Panc1 (cell line): ENCODE data around the gene UBE2K. TPM values are rescaled to one million over a fixed set of nuclear protein-coding genes. Genes with fewer than 3 reads are reported as not detected.
A peak's percentile ranks its signal among the peaks of the same experiment; 100 is the strongest.

Experiments
- ATAC-seq: fragments of 200-7000 bp; cut with Tn5 transposase; 2 replicates; pipeline ENCODE4 v1.9.1; 2020; ENCODE audit warnings: mild to moderate bottlenecking, moderate library complexity
- BruUV-seq: library from RNA; stranded (reverse); fragments of 400-500 nt; replicated peaks from 2 replicates; lab custom pipeline; 2021; lab: Mats Ljungman, UMichigan
- CTCF ChIA-PET: fragments of 300-600 bp; sonication (Branson Sonifier 250); formaldehyde crosslinking; loops from one replicate; lab custom pipeline; 2022; ENCODE audit warnings: antibody characterized with exemption; lab: Charles Lee
- POLR2A ChIA-PET: fragments of 300-600 bp; sonication (Branson Sonifier 250); formaldehyde crosslinking; loops from one replicate; lab custom pipeline; 2022; ENCODE audit warnings: antibody characterized with exemption; lab: Charles Lee
- DNase-seq: peaks from one replicate; pipeline ENCODE4 v3.0.0-alpha.2; 2010; ENCODE audit warnings: low read depth, low spot score
- H3K27ac ChIP-seq: 2 replicates; pipeline ENCODE4 v1.5.1; 2011; ENCODE audit warnings: mild to moderate bottlenecking, low read length, inconsistent platforms
- H3K27me3 ChIP-seq: fragments of 200-500 bp; sonication (Bioruptor generic); 2 replicates; pipeline ENCODE4 v1.6.0; 2014; ENCODE audit warnings: low read length, inconsistent platforms; ENCODE audit not compliant: control insufficient read depth, insufficient read depth
- H3K36me3 ChIP-seq: fragments of 200-500 bp; sonication (Bioruptor generic); 2 replicates; pipeline ENCODE4 v1.5.1; 2014; ENCODE audit warnings: inconsistent platforms, mild to moderate bottlenecking, low read length, moderate library complexity; ENCODE audit not compliant: control insufficient read depth, insufficient read depth
- H3K4me1 ChIP-seq: 2 replicates; pipeline ENCODE4 v1.5.1; 2011; ENCODE audit warnings: inconsistent platforms, mild to moderate bottlenecking, low read length, moderate library complexity; ENCODE audit not compliant: control insufficient read depth, insufficient read depth
- H3K4me3 ChIP-seq, 2 experiments: 2 replicates each; pipeline ENCODE4 v1.5.1; 2011 to 2012; ENCODE audit warnings: low read depth in 2 of 2, low read length in 2 of 2, mild to moderate bottlenecking in 2 of 2, inconsistent platforms in 1 of 2, moderate library complexity in 1 of 2
- H3K9me3 ChIP-seq: fragments of 200-500 bp; sonication (Bioruptor generic); 2 replicates; pipeline ENCODE4 v1.5.1; 2014; ENCODE audit warnings: low read depth, mild to moderate bottlenecking, inconsistent platforms, low read length, moderate library complexity; ENCODE audit not compliant: control insufficient read depth, insufficient read depth
- POLR2AphosphoS5 ChIP-seq: IDR thresholded peaks from 2 replicates; pipeline ENCODE4 v1.6.1; 2012; ENCODE audit warnings: mild to moderate bottlenecking, low read depth, low read length, moderate library complexity
- SIN3A ChIP-seq: IDR thresholded peaks from 2 replicates; pipeline ENCODE4 v1.6.1; 2012; ENCODE audit warnings: low read depth, mild to moderate bottlenecking, low read length, moderate library complexity, borderline replicate concordance; ENCODE audit not compliant: insufficient read depth
- TCF7L2 ChIP-seq: IDR thresholded peaks from 2 replicates; pipeline ENCODE4 v1.6.1; 2011; ENCODE audit warnings: mild to moderate bottlenecking, low read depth, low read length, inconsistent platforms
- in situ Hi-C: cut with HindIII; loops from 2 replicates; pipeline ENCODE4 v1.10.0; 2016; ENCODE audit warnings: low sequenced_read_pairs, low pct_unique_long_range_greater_than_20kb
- intact Hi-C: fragments of 100-400 bp; cut with micrococcal nuclease; formaldehyde crosslinking; loops from one replicate; pipeline ENCODE4 v1.10.0; 2022; ENCODE audit not compliant: unreplicated experiment
- total RNA-seq: library from RNA; stranded (reverse); gene quantifications from one replicate; pipeline ENCODE4 v1.2.1, GENCODE V29; 2021; ENCODE audit not compliant: unreplicated experiment
- TF ChIP-seq, protein P1 (sequence below): fragments of 450-650 bp; IDR thresholded peaks from 2 replicates; pipeline ENCODE4 v1.5.1; 2017; ENCODE audit warnings: mild to moderate bottlenecking
- TF ChIP-seq, protein P2 (sequence below), 2 experiments: IDR thresholded peaks; 2 replicates each; pipeline ENCODE4 v1.6.1; 2011 to 2012; ENCODE audit warnings: low read depth in 2 of 2, control low read depth in 1 of 2, low read length in 1 of 2, mild to moderate bottlenecking in 1 of 2, moderate library complexity in 1 of 2; ENCODE audit not compliant: insufficient read depth in 1 of 2

Gene UBE2K
- total RNA-seq, 1 experiment from 2014 or later: 84.1 TPM

DNA sequence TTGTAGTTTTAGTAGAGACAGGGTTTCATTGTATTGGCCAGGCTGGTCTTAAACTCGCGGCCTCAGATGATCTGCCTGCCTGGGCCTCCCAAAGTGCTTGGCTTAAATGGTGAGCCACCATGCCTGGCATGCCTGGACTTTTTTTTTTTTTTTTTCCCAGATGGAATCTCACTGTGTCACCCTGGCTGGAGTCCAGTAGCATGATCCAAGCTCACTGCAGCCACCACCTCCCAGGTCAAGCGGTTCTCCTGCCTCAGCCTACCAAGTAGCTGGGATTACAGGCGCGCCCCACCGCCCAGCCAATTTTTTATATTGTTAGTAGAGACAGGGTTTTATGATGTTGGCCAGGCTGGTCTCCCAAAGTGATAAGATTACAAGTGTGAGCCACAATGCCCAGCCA, 8.4 kb downstream of the UBE2K start:
- H3K27me3 ChIP-seq: no peaks in the 10 kb centered on the region
- no peak for TF ChIP-seq POLR2AphosphoS5
- TF ChIP-seq SIN3A: no peak
- no peak for TF ChIP-seq TCF7L2
- intact Hi-C loops (no loop called here), in situ Hi-C loops (no loop called here)
- POLR2A ChIA-PET: interaction anchor here (0.5 kb wide), 1 partner anchor 45 kb away, joined by 6 read pairs; no protein-coding TSS in a partner anchor
- 0 out of 2 replicates have a peak overlapping the region, but pooled peaks have one; percentile 2 for H3K27ac ChIP-seq
- CTCF ChIA-PET: interaction anchor here (0.7 kb wide), 1 partner anchor 11 kb away, joined by 4 read pairs; no protein-coding TSS in a partner anchor
- H3K36me3 ChIP-seq: no peaks in the 10 kb centered on the region
- H3K4me3 ChIP-seq: no peak overlapping the region
- no peaks in the 10 kb centered on the region for H3K9me3 ChIP-seq
- ATAC-seq (peak; percentile 88), DNase-seq (no peak)
- H3K4me1 ChIP-seq: peaks cover 20% of the 10 kb centered on the region
- BruUV-seq: no TSS peak

DNA sequence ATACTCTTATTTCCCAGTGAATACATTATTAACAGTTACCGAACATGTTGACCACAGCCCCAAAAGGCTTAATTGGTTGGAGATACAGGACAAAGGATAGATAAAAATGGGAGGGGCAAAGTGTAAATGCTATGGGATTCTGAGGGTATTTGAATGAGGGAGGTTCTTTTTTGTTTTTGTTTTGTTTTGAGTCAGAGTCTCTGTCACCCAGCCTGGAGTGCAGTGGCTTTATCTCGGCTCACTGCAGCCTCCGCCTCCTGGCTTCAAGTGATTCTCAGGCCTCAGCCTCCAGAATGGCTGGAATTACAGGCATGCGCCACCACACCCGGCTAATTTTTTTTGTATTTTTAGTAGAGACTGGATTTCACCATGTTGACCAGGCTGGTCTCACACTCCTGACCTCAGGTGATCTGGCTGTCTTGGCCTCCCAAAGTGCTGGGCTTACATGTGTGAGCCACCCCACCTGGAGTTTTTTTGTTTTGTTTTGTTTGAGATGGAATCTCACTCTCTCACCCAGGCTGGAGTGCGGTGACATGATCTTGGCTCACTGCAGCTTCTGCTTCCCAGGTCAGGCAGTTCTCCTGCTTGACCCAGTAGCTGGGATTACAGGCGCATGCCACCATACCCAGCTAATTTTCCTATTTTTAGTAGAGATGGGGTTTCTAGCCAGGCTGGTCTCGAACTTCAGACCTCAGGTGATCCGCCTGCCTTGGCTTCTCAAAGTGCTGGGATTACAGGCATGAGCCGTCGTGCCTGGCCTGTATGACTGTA, 9.0 kb downstream of the UBE2K start:
- CTCF ChIA-PET: interaction anchor here (0.6 to 0.7 kb wide), 2 partner anchors 12 to 92 kb away, joined by 3 to 4 read pairs; no protein-coding TSS in a partner anchor

More for the DNA sequence above, 9.0 kb downstream of the UBE2K start:
- intact Hi-C loops: no loop called here
- in situ Hi-C loops: no loop called here
- TF ChIP-seq SIN3A: no peak
- TF ChIP-seq, protein P1, sequence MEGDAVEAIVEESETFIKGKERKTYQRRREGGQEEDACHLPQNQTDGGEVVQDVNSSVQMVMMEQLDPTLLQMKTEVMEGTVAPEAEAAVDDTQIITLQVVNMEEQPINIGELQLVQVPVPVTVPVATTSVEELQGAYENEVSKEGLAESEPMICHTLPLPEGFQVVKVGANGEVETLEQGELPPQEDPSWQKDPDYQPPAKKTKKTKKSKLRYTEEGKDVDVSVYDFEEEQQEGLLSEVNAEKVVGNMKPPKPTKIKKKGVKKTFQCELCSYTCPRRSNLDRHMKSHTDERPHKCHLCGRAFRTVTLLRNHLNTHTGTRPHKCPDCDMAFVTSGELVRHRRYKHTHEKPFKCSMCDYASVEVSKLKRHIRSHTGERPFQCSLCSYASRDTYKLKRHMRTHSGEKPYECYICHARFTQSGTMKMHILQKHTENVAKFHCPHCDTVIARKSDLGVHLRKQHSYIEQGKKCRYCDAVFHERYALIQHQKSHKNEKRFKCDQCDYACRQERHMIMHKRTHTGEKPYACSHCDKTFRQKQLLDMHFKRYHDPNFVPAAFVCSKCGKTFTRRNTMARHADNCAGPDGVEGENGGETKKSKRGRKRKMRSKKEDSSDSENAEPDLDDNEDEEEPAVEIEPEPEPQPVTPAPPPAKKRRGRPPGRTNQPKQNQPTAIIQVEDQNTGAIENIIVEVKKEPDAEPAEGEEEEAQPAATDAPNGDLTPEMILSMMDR: no peak
- TF ChIP-seq TCF7L2: no peak
- no peak for TF ChIP-seq POLR2AphosphoS5
- TF ChIP-seq, protein P2, sequence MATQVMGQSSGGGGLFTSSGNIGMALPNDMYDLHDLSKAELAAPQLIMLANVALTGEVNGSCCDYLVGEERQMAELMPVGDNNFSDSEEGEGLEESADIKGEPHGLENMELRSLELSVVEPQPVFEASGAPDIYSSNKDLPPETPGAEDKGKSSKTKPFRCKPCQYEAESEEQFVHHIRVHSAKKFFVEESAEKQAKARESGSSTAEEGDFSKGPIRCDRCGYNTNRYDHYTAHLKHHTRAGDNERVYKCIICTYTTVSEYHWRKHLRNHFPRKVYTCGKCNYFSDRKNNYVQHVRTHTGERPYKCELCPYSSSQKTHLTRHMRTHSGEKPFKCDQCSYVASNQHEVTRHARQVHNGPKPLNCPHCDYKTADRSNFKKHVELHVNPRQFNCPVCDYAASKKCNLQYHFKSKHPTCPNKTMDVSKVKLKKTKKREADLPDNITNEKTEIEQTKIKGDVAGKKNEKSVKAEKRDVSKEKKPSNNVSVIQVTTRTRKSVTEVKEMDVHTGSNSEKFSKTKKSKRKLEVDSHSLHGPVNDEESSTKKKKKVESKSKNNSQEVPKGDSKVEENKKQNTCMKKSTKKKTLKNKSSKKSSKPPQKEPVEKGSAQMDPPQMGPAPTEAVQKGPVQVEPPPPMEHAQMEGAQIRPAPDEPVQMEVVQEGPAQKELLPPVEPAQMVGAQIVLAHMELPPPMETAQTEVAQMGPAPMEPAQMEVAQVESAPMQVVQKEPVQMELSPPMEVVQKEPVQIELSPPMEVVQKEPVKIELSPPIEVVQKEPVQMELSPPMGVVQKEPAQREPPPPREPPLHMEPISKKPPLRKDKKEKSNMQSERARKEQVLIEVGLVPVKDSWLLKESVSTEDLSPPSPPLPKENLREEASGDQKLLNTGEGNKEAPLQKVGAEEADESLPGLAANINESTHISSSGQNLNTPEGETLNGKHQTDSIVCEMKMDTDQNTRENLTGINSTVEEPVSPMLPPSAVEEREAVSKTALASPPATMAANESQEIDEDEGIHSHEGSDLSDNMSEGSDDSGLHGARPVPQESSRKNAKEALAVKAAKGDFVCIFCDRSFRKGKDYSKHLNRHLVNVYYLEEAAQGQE (IDR thresholded peaks at IDR 0.05; ENCODE audit: insufficient read depth in 1 of 2, low read depth in 2 of 2, low read length in 1 of 2): no peak
- no peaks in the 10 kb centered on the region for H3K36me3 ChIP-seq
- H3K27ac ChIP-seq: 0 out of 2 replicates have a peak overlapping the region, but pooled peaks have one; percentile 2
- H3K4me3 ChIP-seq: no peak overlapping the region
- H3K9me3 ChIP-seq: no peaks in the 10 kb centered on the region
- no TSS peak for BruUV-seq
- ATAC-seq (peak; percentile 69), DNase-seq (no peak)
- peaks cover 20% of the 10 kb centered on the region for H3K4me1 ChIP-seq
- POLR2A ChIA-PET: no interaction called here
- no peaks in the 10 kb centered on the region for H3K27me3 ChIP-seq
